SU-DHL-6 (cell line): ENCODE measurements around the gene PRPF40A.

Experiments used
- CTCF ChIP-seq: fragments of 200-600 bp; sonication (generic); IDR thresholded peaks from one replicate; pipeline ENCODE4 v1.5.1; 2017; ENCODE audit warnings: antibody characterized with exemption, mild to moderate bottlenecking, low read length, moderate library complexity; ENCODE audit not compliant: insufficient read depth, poor library complexity, severe bottlenecking
- EZH2phosphoT487 ChIP-seq: fragments of 200-600 bp; sonication (generic), shearing (Covaris generic); conservative IDR thresholded peaks from 2 replicates; pipeline ENCODE4 v1.6.1; 2018; ENCODE audit warnings: mild to moderate bottlenecking, antibody characterized with exemption, low read length, moderate library complexity, mixed read lengths

GRCh38 chr2:152715112-152715511, 2.1 kb downstream of the PRPF40A start:
- TF ChIP-seq CTCF, result no peak
- no peak for TF ChIP-seq EZH2phosphoT487
